ENCODE results near the gene NCCRP1.

Gene NCCRP1
- 0 to 0.13 (median 0) reads per million in 9 experiments for total RNA-seq

- H3K36me3 Mint-ChIP-seq (ENCODE audit: insufficient read depth) = peaks cover 2% of the 10 kb centered on the region
- H3K9me3 Mint-ChIP-seq = no peaks in the 10 kb centered on the region
- peak within 1 kb of the TSS; percentile 65 for H3K4me3 Mint-ChIP-seq
- no peak for DNase-seq
- H3K27ac Mint-ChIP-seq = no peak within 1 kb of the TSS
- peaks cover 10 to 22% of the 10 kb centered on the region in 2 donors for H3K4me1 Mint-ChIP-seq (ENCODE audit: low read depth in 2 of 2)
- H3K27me3 Mint-ChIP-seq = peaks cover 52 to 97% of the 10 kb centered on the region in 2 donors
- peak; percentile 41 for ATAC-seq (replicated peaks)
Observed at GRCh38 chr19:39196860-39197562, at the start of gene NCCRP1. NCCRP1 (plus strand) TSS chr19:39196964; CDS start chr19:39196983, 19 bp downstream.

DNA sequence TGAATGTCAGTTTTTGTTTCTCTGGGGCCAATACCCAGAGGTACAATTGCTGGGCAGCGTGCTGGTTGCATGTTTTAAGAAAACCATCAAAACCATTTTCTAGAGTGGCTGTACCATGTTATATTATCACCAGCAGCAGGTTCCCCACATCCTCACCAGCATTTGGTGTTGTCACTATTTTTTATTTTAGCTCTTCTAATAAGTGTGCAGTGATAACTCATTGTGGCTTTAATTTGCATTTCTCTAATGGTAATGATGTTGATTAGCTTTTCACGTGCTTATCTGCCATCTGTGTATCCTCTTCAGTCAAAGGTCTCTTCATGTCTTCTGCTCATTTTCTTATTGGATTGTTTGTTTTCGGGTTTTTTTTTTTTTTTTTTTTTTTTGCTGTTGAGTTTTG, 49.3 kb upstream of the NCCRP1 start:
- no peak for ATAC-seq (replicated peaks)
- Mint-ChIP-seq H3K36me3 (ENCODE audit: insufficient read depth) (peaks cover 7% of the 10 kb centered on the region), H3K27me3 (no peaks in the 10 kb centered on the region), H3K4me3 (no peak overlapping the region), H3K4me1 (ENCODE audit: low read depth in 2 of 2) (peaks cover 22 to 29% of the 10 kb centered on the region in 2 donors), H3K9me3 (no peaks in the 10 kb centered on the region), H3K27ac (peak overlapping the region in 1 of 2 donors; percentile 54)
- DNase-seq = no peak

DNA sequence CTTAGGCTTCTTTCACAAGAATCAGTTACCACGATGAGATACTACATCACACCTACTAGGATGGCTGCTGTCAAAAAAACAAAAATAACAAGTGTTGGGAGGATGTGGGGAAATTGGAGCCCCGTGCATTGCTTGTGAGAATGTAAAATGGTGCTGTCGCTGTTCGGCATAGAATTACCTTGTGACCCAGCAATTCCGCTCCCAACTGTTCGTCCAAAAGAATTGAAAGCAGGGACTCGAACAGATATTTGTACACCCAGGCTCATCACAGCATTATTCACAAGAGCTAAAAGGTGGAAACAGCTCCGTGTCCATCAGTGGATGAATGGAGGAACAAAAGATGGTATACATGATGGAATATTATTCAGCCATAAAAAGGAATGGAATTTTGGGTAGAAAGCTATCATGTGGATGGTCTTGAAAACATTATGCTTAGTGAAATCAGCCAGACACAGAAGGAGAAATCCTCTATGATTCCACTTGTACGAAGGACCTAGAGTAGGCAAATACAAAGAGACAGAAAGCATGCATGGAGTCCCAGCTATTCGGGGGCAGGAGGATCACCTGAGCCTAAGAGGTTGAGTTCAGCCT, 47.7 kb upstream of the NCCRP1 start:
- no peak for ATAC-seq (replicated peaks)
- Mint-ChIP-seq H3K36me3 (ENCODE audit: insufficient read depth) (peaks cover 7% of the 10 kb centered on the region), H3K4me3 (no peak overlapping the region), H3K27ac (no peak overlapping the region), H3K9me3 (no peaks in the 10 kb centered on the region), H3K4me1 (ENCODE audit: low read depth in 2 of 2) (peaks cover 20 to 26% of the 10 kb centered on the region in 2 donors), H3K27me3 (no peaks in the 10 kb centered on the region)
- DNase-seq = no peak

DNA sequence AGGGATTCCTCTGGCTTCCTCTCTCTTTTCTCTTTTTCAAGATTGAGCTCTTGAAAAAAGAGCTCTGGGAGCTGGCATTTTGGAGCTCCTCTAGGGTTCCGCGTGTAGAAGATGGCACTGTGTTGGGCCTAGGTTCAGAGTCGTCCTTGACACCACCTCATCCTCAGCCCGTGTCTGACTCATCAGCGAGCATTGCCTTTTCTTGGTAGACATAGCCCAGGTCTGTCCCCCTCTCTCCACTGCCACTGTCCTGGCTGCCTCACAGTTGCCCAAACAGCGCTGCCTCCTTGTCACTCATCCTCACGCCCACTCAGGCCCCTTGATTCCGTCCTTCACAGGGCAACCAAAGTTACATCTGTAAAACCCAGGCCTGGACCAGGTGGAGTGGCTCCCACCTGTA, 46.5 kb upstream of the NCCRP1 start:
- Mint-ChIP-seq H3K27ac (no peak overlapping the region), H3K4me3 (no peak overlapping the region), H3K27me3 (no peaks in the 10 kb centered on the region), H3K36me3 (ENCODE audit: insufficient read depth) (peaks cover 7% of the 10 kb centered on the region), H3K4me1 (ENCODE audit: low read depth in 2 of 2) (peaks cover 20 to 22% of the 10 kb centered on the region in 2 donors), H3K9me3 (no peaks in the 10 kb centered on the region)
- ATAC-seq (replicated peaks) = no peak
- DNase-seq = no peak

DNA sequence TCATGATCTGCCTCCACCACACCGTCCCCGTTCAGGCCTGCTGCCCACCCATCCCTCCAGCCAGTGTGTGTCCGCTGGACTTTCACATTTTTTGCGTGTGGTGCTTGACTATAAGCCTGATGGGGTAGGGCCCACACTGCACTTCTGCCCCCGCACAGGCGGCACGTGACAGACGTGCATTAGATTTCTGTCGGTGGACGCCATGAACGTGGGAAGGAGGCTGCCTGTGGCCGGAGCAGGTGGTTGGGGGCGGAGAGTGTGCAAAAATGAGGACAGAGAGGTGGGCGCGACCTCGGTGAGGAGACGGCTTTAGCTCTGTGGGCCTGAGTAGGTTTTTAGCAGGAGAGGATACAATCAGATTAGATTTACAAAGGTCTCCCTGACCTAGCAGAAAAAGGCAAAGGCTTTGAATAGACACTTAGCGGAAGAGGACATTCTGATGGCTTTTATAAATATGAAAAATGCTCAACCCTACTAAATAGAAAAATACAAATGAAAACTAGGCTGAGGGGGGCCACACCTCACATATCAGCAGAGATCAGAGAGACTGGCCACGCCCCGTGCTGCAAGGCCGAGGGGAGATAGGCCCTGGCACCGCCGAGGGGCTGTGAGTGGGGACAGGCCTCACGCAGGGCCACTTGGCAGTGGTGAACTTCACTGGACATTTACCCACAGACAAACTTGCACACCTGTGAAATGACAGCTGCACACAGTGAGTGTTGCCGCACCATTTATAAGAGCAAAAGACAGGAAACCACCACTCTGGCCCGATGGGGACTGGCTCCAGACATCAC, 45.8 kb upstream of the NCCRP1 start:
- DNase-seq (no peak), ATAC-seq (replicated peaks) (no peak)
- Mint-ChIP-seq H3K4me1 (ENCODE audit: low read depth in 2 of 2) (peaks cover 21 to 25% of the 10 kb centered on the region in 2 donors), H3K36me3 (ENCODE audit: insufficient read depth) (peaks cover 7% of the 10 kb centered on the region), H3K27ac (no peak overlapping the region), H3K9me3 (no peaks in the 10 kb centered on the region), H3K4me3 (no peak overlapping the region), H3K27me3 (no peaks in the 10 kb centered on the region)

DNA sequence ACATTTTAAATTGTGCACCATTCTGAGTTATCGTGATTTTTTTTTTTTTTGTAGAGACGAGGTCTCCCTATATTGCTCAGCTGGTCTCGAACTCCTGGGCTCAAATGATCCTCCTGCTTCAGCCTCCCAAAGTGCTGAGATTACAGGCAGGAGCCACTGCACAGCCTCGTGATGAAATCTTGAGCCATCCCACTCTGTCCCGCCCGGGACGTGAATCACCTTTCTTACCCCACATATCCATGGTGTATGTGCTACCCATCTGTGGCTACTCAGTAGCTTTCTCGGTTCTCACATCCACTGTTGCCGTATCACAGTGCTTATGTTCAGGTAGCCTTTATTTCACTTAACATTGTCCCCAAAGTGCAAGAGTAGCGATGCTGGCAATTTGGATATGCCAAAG, 44.7 kb upstream of the NCCRP1 start:
- H3K27ac Mint-ChIP-seq = no peak overlapping the region
- H3K9me3 Mint-ChIP-seq = no peaks in the 10 kb centered on the region
- ATAC-seq (replicated peaks) (no peak), DNase-seq (no peak)
- H3K4me3 Mint-ChIP-seq = no peak overlapping the region
- H3K27me3 Mint-ChIP-seq = no peaks in the 10 kb centered on the region
- peaks cover 7% of the 10 kb centered on the region for H3K36me3 Mint-ChIP-seq (ENCODE audit: insufficient read depth)
- H3K4me1 Mint-ChIP-seq (ENCODE audit: low read depth in 2 of 2) = peaks cover 16 to 21% of the 10 kb centered on the region in 2 donors

DNA sequence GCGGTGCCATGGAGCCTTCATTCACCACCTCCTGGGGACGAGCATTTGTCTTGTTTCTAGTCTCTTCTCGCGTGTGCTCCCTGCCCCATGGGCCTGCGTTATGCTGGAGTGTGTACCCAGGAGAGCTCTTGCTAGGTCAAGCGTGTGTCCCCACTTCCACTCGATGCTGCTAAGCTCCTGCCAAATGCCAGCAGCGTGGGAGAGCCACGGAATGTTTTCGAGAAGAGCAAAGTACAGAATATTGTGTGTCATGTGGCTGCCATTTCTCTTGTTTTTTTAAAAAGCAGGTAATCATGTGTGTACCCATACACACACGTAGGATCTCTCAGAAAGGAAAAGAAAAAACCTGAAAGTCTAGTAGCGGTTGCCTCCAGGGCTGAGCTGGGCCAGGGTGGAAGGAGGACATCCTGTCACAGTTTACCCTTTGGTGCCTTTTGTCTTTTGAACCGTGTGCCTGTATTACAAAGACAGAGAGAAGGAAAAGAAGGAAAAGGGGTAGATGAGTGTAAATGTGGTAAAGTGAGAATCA, 42.6 kb upstream of the NCCRP1 start:
- no peaks in the 10 kb centered on the region for H3K27me3 Mint-ChIP-seq
- peaks cover 28% of the 10 kb centered on the region in 2 donors for H3K4me1 Mint-ChIP-seq (ENCODE audit: low read depth in 2 of 2)
- no peak overlapping the region for H3K4me3 Mint-ChIP-seq
- no peak for ATAC-seq (replicated peaks)
- DNase-seq = no peak
- peak overlapping the region; percentile 55 to 88 for H3K27ac Mint-ChIP-seq
- peaks cover 6% of the 10 kb centered on the region for H3K36me3 Mint-ChIP-seq (ENCODE audit: insufficient read depth)
- H3K9me3 Mint-ChIP-seq = no peaks in the 10 kb centered on the region

DNA sequence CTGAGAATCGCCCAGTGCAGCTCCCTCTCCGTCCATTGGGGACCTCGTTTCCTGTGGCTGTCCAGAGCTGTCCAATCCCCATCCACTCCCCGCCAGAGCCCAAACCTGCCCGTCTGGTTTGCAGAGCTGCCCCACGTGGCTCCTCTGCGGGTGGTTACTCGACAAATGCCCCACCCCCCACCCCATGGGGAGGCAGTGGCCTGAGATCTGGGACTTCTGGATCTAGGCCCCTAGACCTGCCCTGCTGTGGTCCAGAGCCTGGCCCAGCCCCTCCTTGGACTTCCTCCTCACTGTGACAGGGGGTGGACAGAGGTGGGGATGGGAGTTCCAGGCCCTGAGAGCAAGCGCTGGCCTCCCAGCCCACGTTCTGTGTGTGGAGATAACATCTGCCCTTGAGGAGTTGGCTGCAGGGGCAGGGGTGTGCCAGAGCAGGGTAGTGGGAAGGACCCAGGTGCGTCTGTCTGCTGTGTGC, 42.1 kb upstream of the NCCRP1 start:
- H3K4me3 Mint-ChIP-seq = no peak overlapping the region
- H3K36me3 Mint-ChIP-seq (ENCODE audit: insufficient read depth) = peaks cover 7% of the 10 kb centered on the region
- no peaks in the 10 kb centered on the region for H3K9me3 Mint-ChIP-seq
- H3K27me3 Mint-ChIP-seq = no peaks in the 10 kb centered on the region
- H3K4me1 Mint-ChIP-seq (ENCODE audit: low read depth in 2 of 2) = peaks cover 28 to 32% of the 10 kb centered on the region in 2 donors
- no peak for ATAC-seq (replicated peaks)
- peak overlapping the region; percentile 41 to 55 for H3K27ac Mint-ChIP-seq
- DNase-seq = no peak

GRCh38 chr19:39155114-39155700, 41.6 kb upstream of the NCCRP1 start:
- Mint-ChIP-seq H3K4me1 (ENCODE audit: low read depth in 2 of 2) (peaks cover 31 to 35% of the 10 kb centered on the region in 2 donors), H3K27me3 (no peaks in the 10 kb centered on the region), H3K27ac (peak overlapping the region; percentile 41 to 55), H3K36me3 (ENCODE audit: insufficient read depth) (peaks cover 10% of the 10 kb centered on the region), H3K4me3 (no peak overlapping the region), H3K9me3 (no peaks in the 10 kb centered on the region)
- ATAC-seq (replicated peaks) (no peak), DNase-seq (no peak)

DNA sequence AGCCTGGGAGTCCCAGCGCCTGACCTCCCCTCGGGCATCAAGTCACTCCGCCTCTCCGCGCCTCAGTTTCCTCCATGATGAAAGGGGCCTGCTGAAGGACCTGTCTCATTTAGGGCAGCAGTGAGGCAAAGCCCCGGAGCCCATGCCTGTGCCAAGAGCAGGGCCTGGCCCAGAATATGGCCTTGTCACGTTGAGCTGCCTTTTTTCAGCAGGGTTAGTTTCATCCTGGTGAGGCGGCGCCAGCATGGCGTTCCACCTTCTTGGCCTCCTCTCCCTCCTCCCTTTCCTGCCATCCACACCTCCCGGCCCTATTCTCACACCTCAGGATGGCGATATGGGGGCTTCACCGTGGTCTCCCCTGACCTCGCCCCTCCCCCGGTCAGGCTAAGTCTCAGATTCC, 41.0 kb upstream of the NCCRP1 start:
- H3K36me3 Mint-ChIP-seq (ENCODE audit: insufficient read depth) = peaks cover 9% of the 10 kb centered on the region
- no peak overlapping the region for H3K27ac Mint-ChIP-seq
- no peak for DNase-seq
- peaks cover 33 to 36% of the 10 kb centered on the region in 2 donors for H3K4me1 Mint-ChIP-seq (ENCODE audit: low read depth in 2 of 2)
- no peaks in the 10 kb centered on the region for H3K27me3 Mint-ChIP-seq
- H3K4me3 Mint-ChIP-seq = no peak overlapping the region
- ATAC-seq (replicated peaks) = no peak
- no peaks in the 10 kb centered on the region for H3K9me3 Mint-ChIP-seq

DNA sequence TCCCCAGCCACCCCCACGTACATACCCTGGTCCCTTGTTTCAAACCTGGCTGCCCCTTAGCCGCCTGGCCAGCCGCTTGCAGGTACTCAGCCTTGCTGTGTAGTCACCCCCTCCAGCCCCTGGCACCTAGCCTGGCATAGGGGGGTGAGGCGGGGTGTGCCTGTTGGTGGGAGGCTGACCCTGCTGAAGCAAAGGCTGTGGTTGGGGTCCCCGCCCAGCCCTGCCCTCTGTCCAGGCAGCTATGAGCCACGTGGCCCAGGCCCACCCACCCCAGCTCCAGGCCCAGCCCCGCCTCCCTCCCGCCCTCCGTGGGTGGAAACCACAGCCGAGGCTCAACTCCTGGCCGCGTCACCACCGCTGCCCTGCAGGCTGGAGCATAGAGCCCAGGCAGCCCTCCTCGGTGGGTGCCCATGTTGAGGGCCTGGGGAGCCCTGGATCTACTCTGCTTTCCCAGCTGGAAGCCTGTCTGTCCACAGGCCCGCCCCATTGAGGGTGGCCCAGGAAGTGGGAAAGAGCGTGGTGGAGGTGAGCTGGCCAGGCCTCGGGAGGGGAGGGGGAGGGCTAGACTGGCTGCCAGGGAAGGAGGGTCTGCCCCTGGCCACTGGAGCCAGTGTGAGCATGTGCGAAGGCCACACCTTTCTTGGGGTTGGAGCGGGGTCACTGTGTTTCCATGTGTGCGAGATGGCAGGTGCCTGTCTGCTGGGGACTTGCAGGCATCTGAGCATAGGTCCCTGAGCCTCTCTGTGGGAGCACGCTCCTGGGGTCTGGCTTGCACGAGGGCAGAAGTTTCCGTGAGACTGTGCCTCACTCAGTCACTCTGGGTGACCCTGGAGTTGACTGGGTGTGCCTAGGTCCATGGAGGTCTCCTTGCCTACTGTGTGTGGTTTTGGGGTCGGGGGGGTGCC, 40.2 kb upstream of the NCCRP1 start:
- Mint-ChIP-seq H3K27ac (peak overlapping the region; percentile 41 to 64), H3K27me3 (no peaks in the 10 kb centered on the region), H3K4me3 (no peak overlapping the region), H3K36me3 (ENCODE audit: insufficient read depth) (peaks cover 6% of the 10 kb centered on the region), H3K9me3 (no peaks in the 10 kb centered on the region), H3K4me1 (ENCODE audit: low read depth in 2 of 2) (peaks cover 30 to 36% of the 10 kb centered on the region in 2 donors)
- no peak for DNase-seq
- ATAC-seq (replicated peaks) = no peak

GRCh38 chr19:39157275-39157996, 39.3 kb upstream of the NCCRP1 start:
- Mint-ChIP-seq H3K27ac (peak overlapping the region; percentile 64 to 68), H3K27me3 (no peaks in the 10 kb centered on the region), H3K4me1 (ENCODE audit: low read depth in 2 of 2) (peaks cover 30 to 36% of the 10 kb centered on the region in 2 donors), H3K36me3 (ENCODE audit: insufficient read depth) (peaks cover 6% of the 10 kb centered on the region), H3K9me3 (no peaks in the 10 kb centered on the region), H3K4me3 (no peak overlapping the region)
- ATAC-seq (replicated peaks) = no peak
- DNase-seq = no peak

Data from effector memory CD8-positive, alpha-beta T cell (primary cell).